ENCODE measurements around the gene ATP11A.

ATP11A gene

DNA sequence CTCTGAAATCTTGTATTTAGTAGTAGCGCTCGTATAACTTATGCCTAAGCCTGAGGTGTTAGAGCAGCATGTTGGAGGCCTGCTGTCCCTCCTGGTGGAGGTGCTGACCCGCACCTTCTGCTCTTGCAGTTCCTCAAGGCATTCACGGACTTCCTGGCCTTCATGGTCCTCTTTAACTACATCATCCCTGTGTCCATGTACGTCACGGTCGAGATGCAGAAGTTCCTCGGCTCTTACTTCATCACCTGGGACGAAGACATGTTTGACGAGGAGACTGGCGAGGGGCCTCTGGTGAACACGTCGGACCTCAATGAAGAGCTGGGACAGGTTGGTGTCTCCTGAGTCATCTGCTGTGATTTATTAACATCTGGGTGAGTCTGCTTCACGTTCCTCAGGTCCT lies 136.7 kb downstream of the ATP11A start:
- peaks cover 76% of the 10 kb centered on the region for H3K36me3 ChIP-seq (ENCODE audit: insufficient read depth, low read length)
- no peaks in the 10 kb centered on the region for H3K9me3 ChIP-seq (ENCODE audit: insufficient read depth, low read length, severe bottlenecking)
- H4K20me1 ChIP-seq (ENCODE audit: insufficient read depth, low read length): no peaks in the 10 kb centered on the region
- no peak overlapping the region for H3K9ac ChIP-seq (ENCODE audit: low read depth, low read length)
- no peak overlapping the region for H3K4me3 ChIP-seq (ENCODE audit: low read depth in 1 of 2, low read length in 2 of 2)
- H3K27me3 ChIP-seq (ENCODE audit: insufficient read depth, low read length, poor library complexity): no peaks in the 10 kb centered on the region
- no peaks in the 10 kb centered on the region for H3K4me1 ChIP-seq (ENCODE audit: insufficient read depth, low read length)
- H2AFZ ChIP-seq (ENCODE audit: low read depth, low read length): no peak overlapping the region
- no peaks in the 10 kb centered on the region for H3K79me2 ChIP-seq (ENCODE audit: insufficient read depth, low read length)
- DNase-seq: no peak
- H3K4me2 ChIP-seq (ENCODE audit: insufficient read depth, low read length): no peak overlapping the region
- no peak for ATAC-seq (ENCODE audit: insufficient read depth, low read depth)
- H3K27ac ChIP-seq (ENCODE audit: low read length): no peak overlapping the region
- TF ChIP-seq, protein P1, sequence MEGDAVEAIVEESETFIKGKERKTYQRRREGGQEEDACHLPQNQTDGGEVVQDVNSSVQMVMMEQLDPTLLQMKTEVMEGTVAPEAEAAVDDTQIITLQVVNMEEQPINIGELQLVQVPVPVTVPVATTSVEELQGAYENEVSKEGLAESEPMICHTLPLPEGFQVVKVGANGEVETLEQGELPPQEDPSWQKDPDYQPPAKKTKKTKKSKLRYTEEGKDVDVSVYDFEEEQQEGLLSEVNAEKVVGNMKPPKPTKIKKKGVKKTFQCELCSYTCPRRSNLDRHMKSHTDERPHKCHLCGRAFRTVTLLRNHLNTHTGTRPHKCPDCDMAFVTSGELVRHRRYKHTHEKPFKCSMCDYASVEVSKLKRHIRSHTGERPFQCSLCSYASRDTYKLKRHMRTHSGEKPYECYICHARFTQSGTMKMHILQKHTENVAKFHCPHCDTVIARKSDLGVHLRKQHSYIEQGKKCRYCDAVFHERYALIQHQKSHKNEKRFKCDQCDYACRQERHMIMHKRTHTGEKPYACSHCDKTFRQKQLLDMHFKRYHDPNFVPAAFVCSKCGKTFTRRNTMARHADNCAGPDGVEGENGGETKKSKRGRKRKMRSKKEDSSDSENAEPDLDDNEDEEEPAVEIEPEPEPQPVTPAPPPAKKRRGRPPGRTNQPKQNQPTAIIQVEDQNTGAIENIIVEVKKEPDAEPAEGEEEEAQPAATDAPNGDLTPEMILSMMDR (IDR thresholded peaks at IDR 0.05; ENCODE audit: borderline replicate concordance, extremely low read depth, low read length, poor library complexity, severe bottlenecking): no peak
- no peak for TF ChIP-seq EZH2 (IDR thresholded peaks at IDR 0.05; ENCODE audit: borderline replicate concordance, low read depth, low read length, severe bottlenecking)

DNA sequence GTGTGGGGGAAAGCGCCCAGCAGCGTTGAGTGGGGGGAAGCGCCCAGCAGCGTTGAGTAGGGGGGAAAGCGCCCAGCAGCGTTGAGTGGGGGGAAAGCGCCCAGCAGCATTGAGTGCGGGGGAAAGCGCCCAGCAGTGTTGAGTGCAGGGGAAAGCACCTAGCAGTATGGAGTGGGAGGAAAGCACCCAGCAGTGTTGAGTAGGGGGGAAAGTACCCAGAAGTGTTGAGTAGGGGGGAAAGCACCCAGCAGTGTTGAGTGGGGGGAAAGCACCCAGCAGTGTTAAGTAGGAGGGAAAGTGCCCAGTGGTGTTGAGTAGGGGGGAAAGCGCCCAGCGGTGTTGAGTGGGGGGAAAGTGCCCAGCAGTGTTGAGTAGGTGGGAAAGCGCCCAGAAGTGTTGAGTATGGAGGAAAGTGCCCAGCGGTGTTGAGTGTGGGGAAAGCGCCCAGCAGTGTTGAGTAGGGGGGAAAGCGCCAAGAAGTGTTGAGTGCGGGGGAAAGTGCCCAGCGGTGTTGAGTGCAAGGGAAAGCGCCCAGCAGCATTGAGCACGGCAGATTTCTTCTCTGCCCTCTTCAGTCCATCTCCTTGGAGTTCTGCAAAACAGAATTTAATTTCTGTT lies 138.4 kb downstream of the ATP11A start:
- no peak for TF ChIP-seq EZH2 (IDR thresholded peaks at IDR 0.05; ENCODE audit: borderline replicate concordance, low read depth, low read length, severe bottlenecking)
- TF ChIP-seq, protein P1 (IDR thresholded peaks at IDR 0.05; ENCODE audit: borderline replicate concordance, extremely low read depth, low read length, poor library complexity, severe bottlenecking): no peak
- no peaks in the 10 kb centered on the region for H3K79me2 ChIP-seq (ENCODE audit: insufficient read depth, low read length)
- H3K9ac ChIP-seq (ENCODE audit: low read depth, low read length): no peak overlapping the region
- H2AFZ ChIP-seq (ENCODE audit: low read depth, low read length): no peak overlapping the region
- H3K4me2 ChIP-seq (ENCODE audit: insufficient read depth, low read length): no peak overlapping the region
- ATAC-seq (ENCODE audit: insufficient read depth, low read depth) (no peak), DNase-seq (no peak)
- no peak overlapping the region for H3K27ac ChIP-seq (ENCODE audit: low read length)
- peaks cover 83% of the 10 kb centered on the region for H3K36me3 ChIP-seq (ENCODE audit: insufficient read depth, low read length)
- no peaks in the 10 kb centered on the region for H3K9me3 ChIP-seq (ENCODE audit: insufficient read depth, low read length, severe bottlenecking)
- H3K4me3 ChIP-seq (ENCODE audit: low read depth in 1 of 2, low read length in 2 of 2): no peak overlapping the region
- no peaks in the 10 kb centered on the region for H4K20me1 ChIP-seq (ENCODE audit: insufficient read depth, low read length)
- H3K4me1 ChIP-seq (ENCODE audit: insufficient read depth, low read length): no peaks in the 10 kb centered on the region
- no peaks in the 10 kb centered on the region for H3K27me3 ChIP-seq (ENCODE audit: insufficient read depth, low read length, poor library complexity)

DNA sequence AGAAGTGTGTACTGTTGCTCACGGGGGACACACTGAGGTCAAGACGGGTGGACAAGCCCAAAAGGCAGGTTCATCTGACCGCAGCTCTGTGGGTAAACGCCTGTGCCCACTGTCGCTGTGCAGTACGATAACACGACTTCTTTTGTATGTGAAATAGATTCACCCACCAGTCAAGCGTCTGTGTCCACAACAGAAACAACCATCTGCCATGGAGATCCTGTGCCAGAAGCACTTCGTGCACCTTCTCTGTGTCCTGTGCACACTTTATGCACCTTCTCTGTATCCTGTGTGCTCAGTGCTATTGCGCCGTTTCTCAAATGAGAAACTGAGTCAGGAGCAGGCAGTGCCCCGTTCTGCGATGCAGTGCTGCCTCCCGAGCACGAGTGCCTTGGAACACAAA lies 138.9 kb downstream of the ATP11A start:
- Histone ChIP-seq H3K4me1 (ENCODE audit: insufficient read depth, low read length) (no peaks in the 10 kb centered on the region), H3K36me3 (ENCODE audit: insufficient read depth, low read length) (peaks cover 83% of the 10 kb centered on the region), H3K4me2 (ENCODE audit: insufficient read depth, low read length) (no peak overlapping the region), H4K20me1 (ENCODE audit: insufficient read depth, low read length) (no peaks in the 10 kb centered on the region), H3K79me2 (ENCODE audit: insufficient read depth, low read length) (no peaks in the 10 kb centered on the region), H3K9me3 (ENCODE audit: insufficient read depth, low read length, severe bottlenecking) (no peaks in the 10 kb centered on the region), H3K4me3 (ENCODE audit: low read depth in 1 of 2, low read length in 2 of 2) (no peak overlapping the region), H3K27ac (ENCODE audit: low read length) (no peak overlapping the region), H3K9ac (ENCODE audit: low read depth, low read length) (no peak overlapping the region), H3K27me3 (ENCODE audit: insufficient read depth, low read length, poor library complexity) (no peaks in the 10 kb centered on the region), H2AFZ (ENCODE audit: low read depth, low read length) (no peak overlapping the region)
- no peak for TF ChIP-seq EZH2 (IDR thresholded peaks at IDR 0.05; ENCODE audit: borderline replicate concordance, low read depth, low read length, severe bottlenecking)
- TF ChIP-seq, protein P1 (IDR thresholded peaks at IDR 0.05; ENCODE audit: borderline replicate concordance, extremely low read depth, low read length, poor library complexity, severe bottlenecking): no peak
- ATAC-seq (ENCODE audit: insufficient read depth, low read depth): no peak
- no peak for DNase-seq

Measured in DND-41 (cell line).